Right atrium auricular region (tissue), 2 donors: Measurements from ENCODE around the gene SLC22A23. TPM values are rescaled to one million over a fixed set of nuclear protein-coding genes. Genes with fewer than 3 reads are reported as not detected.
A peak's percentile ranks its signal among the peaks of the same experiment; 100 is the strongest.

ENCODE experiments used
- DNase-seq: peaks from one replicate; pipeline ENCODE4 v3.0.0-alpha.2; 2019; ENCODE audit warnings: low spot score
- H3K27ac ChIP-seq, 2 donors: fragments of 200-600 bp; sonication (generic); 1 replicate in 1 of 2; 2 replicates in 1 of 2; pipeline ENCODE4 v1.5.1; 2016 to 2019
- H3K27me3 ChIP-seq, 2 donors: fragments of 200-600 bp; sonication (generic); one replicate each; pipeline versions ENCODE4 v1.5.1 to v1.6.0; 2017 to 2019
- H3K36me3 ChIP-seq: fragments of 200-600 bp; sonication (generic); one replicate; pipeline ENCODE4 v1.5.1; 2016
- H3K4me1 ChIP-seq, 2 donors: fragments of 200-600 bp; sonication (generic); one replicate each; pipeline versions ENCODE4 v1.5.1 to v1.6.0; 2017 to 2019
- H3K4me3 ChIP-seq, 2 donors: fragments of 200-600 bp; sonication (generic); 1 replicate in 1 of 2; 2 replicates in 1 of 2; pipeline ENCODE4 v1.5.1; 2017 to 2019; ENCODE audit warnings: mild to moderate bottlenecking in 1 of 2, moderate library complexity in 1 of 2
- H3K9me3 ChIP-seq, 2 donors: fragments of 200-600 bp; sonication (generic); one replicate each; pipeline ENCODE4 v1.5.1; 2019
- CTCF ChIP-seq, 2 donors: fragments of 200-600 bp; sonication (generic); IDR thresholded peaks; one replicate each; pipeline ENCODE4 v1.5.1; 2019; ENCODE audit warnings: antibody characterized with exemption in 2 of 2
- total RNA-seq, 2 donors: library from RNA; depleted of rRNA; stranded (reverse); fragments of >200 nt; gene quantifications; one replicate each; pipeline ENCODE4 v1.1.0, GENCODE V29; 2016

Gene SLC22A23
- total RNA-seq, 2 donors from 2014 or later, result 2.9 to 7.2 TPM

- peaks cover 14 to 28% of the 10 kb centered on the region in 2 donors for H3K27me3 ChIP-seq
- no peak for DNase-seq
Measured at GRCh38 chr6:3228771-3229565, 227.9 kb downstream of the SLC22A23 start.

DNA sequence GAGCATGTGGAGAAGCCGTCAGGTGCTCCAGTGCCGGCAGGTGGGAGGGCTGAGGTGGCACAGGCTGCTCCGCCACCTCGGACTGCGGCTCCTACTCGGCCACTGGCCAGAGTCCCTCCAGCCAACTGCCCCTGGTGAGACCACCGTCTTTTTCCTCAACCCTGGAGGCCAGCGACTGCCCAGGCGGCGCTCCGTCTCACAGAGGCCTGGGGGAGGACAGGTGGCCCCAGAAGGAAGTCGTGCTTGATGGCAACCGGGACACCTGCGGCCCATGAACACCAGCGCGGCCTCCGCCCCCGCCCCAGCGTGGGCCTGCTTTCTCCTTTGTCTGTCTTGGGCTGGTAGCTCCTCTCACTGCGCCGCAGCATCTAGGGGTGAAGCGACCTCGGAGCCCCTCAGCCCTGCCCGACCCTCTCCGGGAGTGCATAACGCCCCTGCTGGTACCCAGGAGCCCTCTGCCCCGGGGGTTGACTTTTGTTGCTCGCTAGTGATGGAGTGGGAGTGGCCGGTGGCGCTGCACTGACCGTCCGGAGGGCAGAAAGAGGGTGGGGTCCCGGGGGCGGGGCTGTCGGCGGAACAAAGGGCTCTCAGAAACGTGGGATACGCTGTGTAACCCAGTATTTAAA, 228.7 kb downstream of the SLC22A23 start:
- Histone ChIP-seq H3K9me3 (no peaks in the 10 kb centered on the region), H3K4me1 (peaks cover 0 to 51% of the 10 kb centered on the region in 2 donors), H3K27ac (no peak overlapping the region), H3K36me3 (no peaks in the 10 kb centered on the region), H3K4me3 (peak overlapping the region; percentile 20 to 51), H3K27me3 (peaks cover 14 to 28% of the 10 kb centered on the region in 2 donors)
- TF ChIP-seq CTCF (IDR thresholded peaks at IDR 0.05), result no peak
- DNase-seq, result no peak

More at GRCh38 chr6:3228771-3229565, 227.9 kb downstream of the SLC22A23 start:
- Histone ChIP-seq H3K36me3 (no peaks in the 10 kb centered on the region), H3K4me3 (peak overlapping the region; percentile 20 to 51), H3K9me3 (no peaks in the 10 kb centered on the region), H3K4me1 (peaks cover 0 to 51% of the 10 kb centered on the region in 2 donors), H3K27ac (no peak overlapping the region)
- TF ChIP-seq CTCF (IDR thresholded peaks at IDR 0.05), result no peak

GRCh38 chr6:3227363-3228045, 229.3 kb downstream of the SLC22A23 start, which contains the start of gene TUBB2B:
TSS of gene TUBB2B (minus strand) at chr6:3227653. CDS start at chr6:3227543, 110 bp downstream.
- DNase-seq, result no peak
- Histone ChIP-seq H3K4me3 (peak within 1 kb of the TSS; percentile 20 to 51), H3K9me3 (no peaks in the 10 kb centered on the region), H3K36me3 (no peaks in the 10 kb centered on the region), H3K27ac (no peak within 1 kb of the TSS), H3K27me3 (peaks cover 14 to 28% of the 10 kb centered on the region in 2 donors), H3K4me1 (peaks cover 0 to 51% of the 10 kb centered on the region in 2 donors)
- no peak for TF ChIP-seq CTCF (IDR thresholded peaks at IDR 0.05)

DNA sequence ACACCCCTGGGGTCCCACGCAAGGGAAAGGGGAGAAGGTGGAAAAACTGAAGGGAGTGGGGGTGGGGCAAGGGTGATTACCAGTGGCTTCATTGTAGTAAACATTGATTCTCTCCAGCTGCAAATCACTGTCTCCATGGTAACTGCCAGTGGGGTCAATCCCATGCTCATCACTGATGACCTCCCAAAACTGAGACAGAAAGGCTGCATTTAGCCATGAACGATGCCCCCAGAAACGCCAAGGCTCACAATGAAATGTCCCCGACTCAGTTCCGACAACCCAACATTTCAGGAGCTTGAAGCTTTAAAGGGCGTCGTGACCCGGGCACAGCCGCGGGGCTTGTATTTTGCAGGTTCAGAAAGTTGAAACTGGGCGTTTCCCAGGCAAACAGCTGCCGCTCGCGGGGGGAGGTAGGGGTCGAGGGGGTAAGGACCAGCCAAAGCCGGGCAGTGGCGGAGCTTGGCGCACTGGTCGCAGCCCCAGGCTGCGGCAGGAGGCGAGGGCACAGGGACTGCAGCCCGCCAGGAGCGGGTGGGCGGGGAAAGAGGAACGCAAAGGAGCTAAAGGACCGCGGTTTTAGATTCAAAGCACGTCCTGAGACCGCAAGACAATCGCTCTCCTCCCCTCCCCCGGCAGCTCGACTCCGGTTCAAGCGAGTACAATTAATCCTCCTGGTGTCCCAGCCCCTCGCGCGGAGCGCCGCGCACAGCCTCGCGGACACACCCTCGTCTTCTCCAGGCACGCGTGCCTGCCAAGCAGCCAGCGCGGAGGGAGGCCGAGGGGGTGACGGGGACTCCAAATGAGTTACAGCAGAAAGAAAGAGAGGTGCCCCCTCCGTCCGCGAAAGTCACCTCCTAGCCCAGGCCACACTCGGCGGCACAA, 230.1 kb downstream of the SLC22A23 start:
- H3K4me1 ChIP-seq, result peaks cover 0 to 45% of the 10 kb centered on the region in 2 donors
- H3K4me3 ChIP-seq, result peak overlapping the region; percentile 20 to 51
- no peak for TF ChIP-seq CTCF (IDR thresholded peaks at IDR 0.05)
- DNase-seq, result no peak
- no peaks in the 10 kb centered on the region for H3K9me3 ChIP-seq
- H3K36me3 ChIP-seq, result no peaks in the 10 kb centered on the region
- peaks cover 14 to 28% of the 10 kb centered on the region in 2 donors for H3K27me3 ChIP-seq
- H3K27ac ChIP-seq, result no peak overlapping the region

DNA sequence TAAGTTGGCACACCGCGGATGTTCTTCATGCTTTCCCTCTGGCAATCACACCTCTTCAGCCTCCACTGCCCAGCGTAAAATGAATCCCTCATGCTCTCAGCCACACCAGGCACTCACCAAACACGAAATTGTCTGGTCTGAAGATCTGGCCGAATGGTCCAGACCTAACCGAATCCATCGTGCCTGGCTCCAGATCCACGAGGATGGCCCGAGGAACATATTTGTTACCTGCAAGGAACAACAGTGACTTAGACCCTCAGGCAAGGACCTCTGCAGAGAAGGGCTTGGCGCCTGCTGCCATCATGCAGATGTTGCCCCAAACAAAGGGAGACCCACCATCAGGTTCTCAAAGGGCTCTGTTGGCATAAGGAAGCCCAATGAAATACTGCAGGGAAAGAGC, 230.8 kb downstream of the SLC22A23 start:
- Histone ChIP-seq H3K4me3 (no peak overlapping the region), H3K9me3 (no peaks in the 10 kb centered on the region), H3K4me1 (peaks cover 0 to 41% of the 10 kb centered on the region in 2 donors), H3K27ac (no peak overlapping the region), H3K36me3 (no peaks in the 10 kb centered on the region), H3K27me3 (peaks cover 14 to 28% of the 10 kb centered on the region in 2 donors)
- no peak for DNase-seq
- no peak for TF ChIP-seq CTCF (IDR thresholded peaks at IDR 0.05)
